ENCODE data around the gene RTL3. TPM values are rescaled to one million over a fixed set of nuclear protein-coding genes. Genes with fewer than 3 reads are reported as not detected.
"Not testable (repeated sequence)": the region's sequence is repeated elsewhere in the genome, so short reads cannot be mapped to it uniquely, and the experiment has no call there.

RTL3 gene
- total RNA-seq, 2 donors from 2014 or later = not detected

- no peak overlapping the region for H3K4me3 ChIP-seq (ENCODE audit: low read length)
- H3K36me3 Mint-ChIP-seq (ENCODE audit: low read depth) = no peaks in the 10 kb centered on the region
- H3K4me3 Mint-ChIP-seq = no peak overlapping the region
- no peak for DNase-seq
- H3K9me3 ChIP-seq (ENCODE audit: control insufficient read depth, low read length) = no peaks in the 10 kb centered on the region
- H3K36me3 ChIP-seq (ENCODE audit: control insufficient read depth, insufficient read depth, low read length) = no peaks in the 10 kb centered on the region
- no peaks in the 10 kb centered on the region for H3K27me3 Mint-ChIP-seq (ENCODE audit: insufficient read depth)
- no peak overlapping the region for H3K9ac ChIP-seq (ENCODE audit: extremely low read depth, low read length, poor library complexity, severe bottlenecking)
- no peaks in the 10 kb centered on the region for H3K4me1 ChIP-seq (ENCODE audit: control insufficient read depth, insufficient read depth, low read length)
- H3K9me3 Mint-ChIP-seq = peaks cover 69% of the 10 kb centered on the region
- no peak for TF ChIP-seq CTCF (conservative IDR thresholded peaks at IDR 0.05)
- WGBS, 2 experiments (ENCODE audit: insufficient coverage in 1 of 2, insufficient read length in 1 of 2) = 100% methylated on average over 1 of the region's 1 CpG; no CpG with 5 or more reads in 1 of the 2 experiments
- H3K27ac Mint-ChIP-seq = no peak overlapping the region
- H3K27me3 ChIP-seq (ENCODE audit: control insufficient read depth, insufficient read depth, low read length, poor library complexity, severe bottlenecking) = no peaks in the 10 kb centered on the region
- H3K27ac ChIP-seq (ENCODE audit: low read depth, low read length) = no peak overlapping the region
- H3K4me1 Mint-ChIP-seq = no peaks in the 10 kb centered on the region
Measured at GRCh38 chrX:78643874-78644273, 15.3 kb downstream of the RTL3 start.

- no peak overlapping the region for H3K4me3 Mint-ChIP-seq
- 78% methylated on average over 1 of the region's 1 CpG; no CpG with 5 or more reads in 1 of the 2 experiments for WGBS, 2 experiments (ENCODE audit: insufficient coverage in 1 of 2, insufficient read length in 1 of 2)
- Histone ChIP-seq H3K27ac (ENCODE audit: low read depth, low read length) (no peak overlapping the region), H3K4me3 (ENCODE audit: low read length) (no peak overlapping the region), H3K27me3 (ENCODE audit: control insufficient read depth, insufficient read depth, low read length, poor library complexity, severe bottlenecking) (no peaks in the 10 kb centered on the region), H3K9ac (ENCODE audit: extremely low read depth, low read length, poor library complexity, severe bottlenecking) (no peak overlapping the region), H3K9me3 (ENCODE audit: control insufficient read depth, low read length) (no peaks in the 10 kb centered on the region), H3K4me1 (ENCODE audit: control insufficient read depth, insufficient read depth, low read length) (no peaks in the 10 kb centered on the region), H3K36me3 (ENCODE audit: control insufficient read depth, insufficient read depth, low read length) (no peaks in the 10 kb centered on the region)
- H3K27ac Mint-ChIP-seq = peak overlapping the region; percentile 82
- TF ChIP-seq CTCF (conservative IDR thresholded peaks at IDR 0.05) = no peak
- H3K36me3 Mint-ChIP-seq (ENCODE audit: low read depth) = no peaks in the 10 kb centered on the region
- DNase-seq = no peak
- H3K4me1 Mint-ChIP-seq = no peaks in the 10 kb centered on the region
- H3K27me3 Mint-ChIP-seq (ENCODE audit: insufficient read depth) = no peaks in the 10 kb centered on the region
- H3K9me3 Mint-ChIP-seq = peaks cover 73% of the 10 kb centered on the region
Measured at GRCh38 chrX:78643096-78643495, 16.0 kb downstream of the RTL3 start.

- H3K27me3 Mint-ChIP-seq (ENCODE audit: insufficient read depth); H3K4me1 ChIP-seq (ENCODE audit: control insufficient read depth, insufficient read depth, low read length); H3K27me3 ChIP-seq (ENCODE audit: control insufficient read depth, insufficient read depth, low read length, poor library complexity, severe bottlenecking); H3K4me1 Mint-ChIP-seq; H3K4me3 Mint-ChIP-seq; H3K36me3 ChIP-seq (ENCODE audit: control insufficient read depth, insufficient read depth, low read length); H3K4me3 ChIP-seq (ENCODE audit: low read length); H3K27ac ChIP-seq (ENCODE audit: low read depth, low read length); H3K27ac Mint-ChIP-seq; H3K36me3 Mint-ChIP-seq (ENCODE audit: low read depth); DNase-seq; H3K9ac ChIP-seq (ENCODE audit: extremely low read depth, low read length, poor library complexity, severe bottlenecking): not testable (repeated sequence)
- WGBS, 2 experiments (ENCODE audit: insufficient coverage in 1 of 2, insufficient read length in 1 of 2) = 100% methylated on average over 1 of the region's 1 CpG; no CpG with 5 or more reads in 1 of the 2 experiments
- H3K9me3 Mint-ChIP-seq = peaks cover 72% of the 10 kb centered on the region
- H3K9me3 ChIP-seq (ENCODE audit: control insufficient read depth, low read length) = peaks cover 10% of the 10 kb centered on the region
Measured at GRCh38 chrX:78636096-78636495, 23.0 kb downstream of the RTL3 start.

All from endodermal cell (in vitro differentiated cells).